ENCODE results near the gene PNLIPRP2.

Gene PNLIPRP2

DNA sequence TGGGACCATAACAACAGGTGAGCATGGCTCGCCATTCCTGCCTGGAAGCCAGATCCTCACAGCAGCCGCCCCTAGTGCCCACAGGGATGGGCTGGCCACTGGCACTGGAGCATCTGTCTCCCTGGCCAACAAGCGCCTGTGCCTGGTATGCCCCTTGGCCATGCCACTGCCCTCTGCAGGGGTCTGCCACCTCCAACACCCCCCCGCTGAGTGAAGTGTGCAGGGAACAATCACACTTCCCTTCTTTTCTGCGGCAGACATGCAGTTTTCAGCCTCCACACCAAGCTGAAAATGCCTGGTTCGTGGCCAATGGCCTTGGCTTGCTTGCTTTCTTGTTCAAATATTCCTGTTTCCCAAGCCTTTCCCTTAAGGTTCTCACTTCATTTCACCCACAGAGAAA lies 70.9 kb downstream of the PNLIPRP2 start:
- no peak for TF ChIP-seq PPARA (CRISPR knock-in tag; IDR thresholded peaks at IDR 0.05; ENCODE audit: borderline replicate concordance)
- no peak for TF ChIP-seq ZNF8 (CRISPR knock-in tag; IDR thresholded peaks at IDR 0.05)
- TF ChIP-seq, protein P1, sequence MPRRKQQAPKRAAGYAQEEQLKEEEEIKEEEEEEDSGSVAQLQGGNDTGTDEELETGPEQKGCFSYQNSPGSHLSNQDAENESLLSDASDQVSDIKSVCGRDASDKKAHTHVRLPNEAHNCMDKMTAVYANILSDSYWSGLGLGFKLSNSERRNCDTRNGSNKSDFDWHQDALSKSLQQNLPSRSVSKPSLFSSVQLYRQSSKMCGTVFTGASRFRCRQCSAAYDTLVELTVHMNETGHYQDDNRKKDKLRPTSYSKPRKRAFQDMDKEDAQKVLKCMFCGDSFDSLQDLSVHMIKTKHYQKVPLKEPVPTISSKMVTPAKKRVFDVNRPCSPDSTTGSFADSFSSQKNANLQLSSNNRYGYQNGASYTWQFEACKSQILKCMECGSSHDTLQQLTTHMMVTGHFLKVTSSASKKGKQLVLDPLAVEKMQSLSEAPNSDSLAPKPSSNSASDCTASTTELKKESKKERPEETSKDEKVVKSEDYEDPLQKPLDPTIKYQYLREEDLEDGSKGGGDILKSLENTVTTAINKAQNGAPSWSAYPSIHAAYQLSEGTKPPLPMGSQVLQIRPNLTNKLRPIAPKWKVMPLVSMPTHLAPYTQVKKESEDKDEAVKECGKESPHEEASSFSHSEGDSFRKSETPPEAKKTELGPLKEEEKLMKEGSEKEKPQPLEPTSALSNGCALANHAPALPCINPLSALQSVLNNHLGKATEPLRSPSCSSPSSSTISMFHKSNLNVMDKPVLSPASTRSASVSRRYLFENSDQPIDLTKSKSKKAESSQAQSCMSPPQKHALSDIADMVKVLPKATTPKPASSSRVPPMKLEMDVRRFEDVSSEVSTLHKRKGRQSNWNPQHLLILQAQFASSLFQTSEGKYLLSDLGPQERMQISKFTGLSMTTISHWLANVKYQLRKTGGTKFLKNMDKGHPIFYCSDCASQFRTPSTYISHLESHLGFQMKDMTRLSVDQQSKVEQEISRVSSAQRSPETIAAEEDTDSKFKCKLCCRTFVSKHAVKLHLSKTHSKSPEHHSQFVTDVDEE (CRISPR knock-in tag; IDR thresholded peaks at IDR 0.05) = no peak
- no peak for TF ChIP-seq TOX (CRISPR knock-in tag; IDR thresholded peaks at IDR 0.05; ENCODE audit: borderline replicate concordance)
- TF ChIP-seq, protein P2, sequence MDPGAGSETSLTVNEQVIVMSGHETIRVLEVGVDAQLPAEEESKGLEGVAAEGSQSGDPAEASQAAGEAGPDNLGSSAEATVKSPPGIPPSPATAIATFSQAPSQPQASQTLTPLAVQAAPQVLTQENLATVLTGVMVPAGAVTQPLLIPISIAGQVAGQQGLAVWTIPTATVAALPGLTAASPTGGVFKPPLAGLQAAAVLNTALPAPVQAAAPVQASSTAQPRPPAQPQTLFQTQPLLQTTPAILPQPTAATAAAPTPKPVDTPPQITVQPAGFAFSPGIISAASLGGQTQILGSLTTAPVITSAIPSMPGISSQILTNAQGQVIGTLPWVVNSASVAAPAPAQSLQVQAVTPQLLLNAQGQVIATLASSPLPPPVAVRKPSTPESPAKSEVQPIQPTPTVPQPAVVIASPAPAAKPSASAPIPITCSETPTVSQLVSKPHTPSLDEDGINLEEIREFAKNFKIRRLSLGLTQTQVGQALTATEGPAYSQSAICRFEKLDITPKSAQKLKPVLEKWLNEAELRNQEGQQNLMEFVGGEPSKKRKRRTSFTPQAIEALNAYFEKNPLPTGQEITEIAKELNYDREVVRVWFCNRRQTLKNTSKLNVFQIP (CRISPR knock-in tag; IDR thresholded peaks at IDR 0.05; ENCODE audit: borderline replicate concordance, low read depth) = no peak
- ATAC-seq = no peak

DNA sequence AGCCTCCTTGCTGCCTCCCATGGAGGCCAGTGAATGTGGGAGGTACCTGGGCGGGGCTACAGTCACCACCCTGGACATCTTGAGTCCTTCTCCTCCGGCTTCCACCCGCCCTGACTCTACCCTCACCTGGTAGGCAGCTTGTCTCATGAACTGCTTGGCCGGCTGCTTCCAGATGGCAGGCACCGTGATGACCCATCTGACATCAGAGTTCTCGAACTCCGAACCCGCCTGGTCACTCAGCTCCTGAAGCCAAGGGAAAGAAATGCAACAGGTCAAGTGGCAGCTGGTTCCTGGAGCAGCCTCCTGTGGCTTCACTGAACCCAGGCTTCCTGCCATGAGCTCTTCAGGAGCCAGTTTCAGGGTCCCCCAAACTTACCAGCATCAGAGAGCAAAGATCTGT lies 71.5 kb downstream of the PNLIPRP2 start:
- ATAC-seq = no peak
- TF ChIP-seq GLIS3 (CRISPR knock-in tag; IDR thresholded peaks at IDR 0.05) (no peak), PPARA (CRISPR knock-in tag; IDR thresholded peaks at IDR 0.05; ENCODE audit: borderline replicate concordance) (no peak), BACH2 (CRISPR knock-in tag; IDR thresholded peaks at IDR 0.05; ENCODE audit: borderline replicate concordance) (no peak), ZFP30 (CRISPR knock-in tag; IDR thresholded peaks at IDR 0.05) (no peak), OSR1 (CRISPR knock-in tag; IDR thresholded peaks at IDR 0.05) (no peak), RARB (CRISPR knock-in tag; IDR thresholded peaks at IDR 0.05) (no peak), ISL1 (CRISPR knock-in tag; IDR thresholded peaks at IDR 0.05) (no peak)
- TF ChIP-seq, protein P1 (CRISPR knock-in tag; IDR thresholded peaks at IDR 0.05) = no peak
- TF ChIP-seq, protein P2 (CRISPR knock-in tag; IDR thresholded peaks at IDR 0.05; ENCODE audit: borderline replicate concordance, low read depth) = no peak
- TF ChIP-seq, protein P3, sequence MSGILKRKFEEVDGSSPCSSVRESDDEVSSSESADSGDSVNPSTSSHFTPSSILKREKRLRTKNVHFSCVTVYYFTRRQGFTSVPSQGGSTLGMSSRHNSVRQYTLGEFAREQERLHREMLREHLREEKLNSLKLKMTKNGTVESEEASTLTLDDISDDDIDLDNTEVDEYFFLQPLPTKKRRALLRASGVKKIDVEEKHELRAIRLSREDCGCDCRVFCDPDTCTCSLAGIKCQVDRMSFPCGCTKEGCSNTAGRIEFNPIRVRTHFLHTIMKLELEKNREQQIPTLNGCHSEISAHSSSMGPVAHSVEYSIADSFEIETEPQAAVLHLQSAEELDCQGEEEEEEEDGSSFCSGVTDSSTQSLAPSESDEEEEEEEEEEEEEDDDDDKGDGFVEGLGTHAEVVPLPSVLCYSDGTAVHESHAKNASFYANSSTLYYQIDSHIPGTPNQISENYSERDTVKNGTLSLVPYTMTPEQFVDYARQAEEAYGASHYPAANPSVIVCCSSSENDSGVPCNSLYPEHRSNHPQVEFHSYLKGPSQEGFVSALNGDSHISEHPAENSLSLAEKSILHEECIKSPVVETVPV (CRISPR knock-in tag; IDR thresholded peaks at IDR 0.05) = no peak

DNA sequence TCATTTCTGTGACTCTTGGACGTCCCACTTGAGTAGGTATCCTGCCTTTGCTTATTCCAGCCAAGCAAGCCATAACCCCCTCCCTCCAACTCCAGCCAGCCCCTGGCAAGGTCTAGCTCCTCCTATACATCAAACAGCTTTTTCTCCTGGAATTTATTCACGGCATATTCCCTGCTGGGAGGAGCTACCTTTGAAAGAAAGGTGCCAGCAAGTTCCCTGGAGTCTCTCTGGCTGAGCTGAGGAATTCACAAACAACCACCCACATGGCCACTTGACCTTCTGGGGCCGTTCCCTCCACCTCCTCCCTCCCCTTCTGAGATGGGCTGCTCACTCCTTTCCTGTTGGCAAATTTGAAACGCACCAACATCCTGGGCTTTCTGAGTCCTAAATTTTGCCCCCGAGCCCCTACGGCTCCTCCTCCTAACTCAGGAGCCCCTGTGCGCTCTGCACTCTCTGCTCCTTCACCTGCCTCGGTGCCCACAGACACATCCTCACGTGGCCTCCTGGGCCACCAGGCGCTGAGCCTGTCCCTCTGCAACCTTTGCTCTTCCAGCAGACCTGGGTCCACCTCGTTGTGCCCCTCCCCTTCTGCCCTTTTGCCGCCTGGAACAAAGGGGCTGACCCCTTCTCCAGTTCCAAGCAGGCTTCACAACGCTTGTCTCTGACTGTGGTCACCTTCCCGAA lies 73.6 kb downstream of the PNLIPRP2 start:
- no peak for ATAC-seq
- TF ChIP-seq ZNF565 (CRISPR knock-in tag; conservative IDR thresholded peaks at IDR 0.05; ENCODE audit: low read depth) (no peak), ARNTL (CRISPR knock-in tag; IDR thresholded peaks at IDR 0.05; ENCODE audit: borderline replicate concordance, low read depth) (no peak), SNAI2 (CRISPR knock-in tag; IDR thresholded peaks at IDR 0.05) (no peak), TOX (CRISPR knock-in tag; IDR thresholded peaks at IDR 0.05; ENCODE audit: borderline replicate concordance) (no peak), RARB (CRISPR knock-in tag; IDR thresholded peaks at IDR 0.05) (no peak), ISL1 (CRISPR knock-in tag; IDR thresholded peaks at IDR 0.05) (no peak), ZNF70 (CRISPR knock-in tag; IDR thresholded peaks at IDR 0.05) (no peak), CSDC2 (CRISPR knock-in tag; IDR thresholded peaks at IDR 0.05) (no peak), PPARA (CRISPR knock-in tag; IDR thresholded peaks at IDR 0.05; ENCODE audit: borderline replicate concordance) (no peak), OSR1 (CRISPR knock-in tag; IDR thresholded peaks at IDR 0.05) (no peak), ZFP3 (CRISPR knock-in tag; IDR thresholded peaks at IDR 0.05) (no peak), BACH2 (CRISPR knock-in tag; IDR thresholded peaks at IDR 0.05; ENCODE audit: borderline replicate concordance) (no peak)
- TF ChIP-seq, protein P2 (CRISPR knock-in tag; IDR thresholded peaks at IDR 0.05; ENCODE audit: borderline replicate concordance, low read depth) = no peak
- TF ChIP-seq, protein P1 (CRISPR knock-in tag; IDR thresholded peaks at IDR 0.05) = no peak
- TF ChIP-seq, protein P3 (CRISPR knock-in tag; IDR thresholded peaks at IDR 0.05) = no peak

Data from SK-N-SH treated with all-trans-retinoic acid at 6 μM for 48 hours (cell line).